IgD-negative memory B cell (primary cell): Measurements from ENCODE around the gene AFG1L. TPM values are rescaled to one million over a fixed set of nuclear protein-coding genes. Genes with fewer than 3 reads are reported as not detected.

Experiments used
- H3K27ac Mint-ChIP-seq, 3 donors: one replicate each; pipeline ENCODE4 v1.8.0; 2020 to 2022; ENCODE audit warnings: mild to moderate bottlenecking in 3 of 3, mixed read lengths in 3 of 3, moderate library complexity in 1 of 3
- H3K27me3 Mint-ChIP-seq: one replicate; pipeline ENCODE4 v1.8.0; 2021; ENCODE audit warnings: mixed read lengths
- H3K36me3 Mint-ChIP-seq: one replicate; pipeline ENCODE4 v1.8.0; 2020; ENCODE audit warnings: mild to moderate bottlenecking, mixed read lengths
- H3K4me1 Mint-ChIP-seq, 3 donors: one replicate each; pipeline ENCODE4 v1.8.0; 2020 to 2022; ENCODE audit warnings: mixed read lengths in 3 of 3, mild to moderate bottlenecking in 1 of 3
- H3K4me3 Mint-ChIP-seq, 4 donors: one replicate each; pipeline ENCODE4 v1.8.0; 2020 to 2022; ENCODE audit warnings: mild to moderate bottlenecking in 4 of 4, mixed read lengths in 4 of 4, moderate library complexity in 3 of 4
- H3K9me3 Mint-ChIP-seq, 3 donors: one replicate each; pipeline ENCODE4 v1.8.0; 2020 to 2021; ENCODE audit warnings: mixed read lengths in 3 of 3, mild to moderate bottlenecking in 1 of 3
- polyA plus RNA-seq: library from polyadenylated mRNA; unstranded; fragments of 300-500 nt; fragmentation: Illumina TruSeq; gene quantifications from one replicate; pipeline ENCODE4 v1.2.3, GENCODE V29; 2021

AFG1L gene
- polyA plus RNA-seq, 1 donor from 2014 or later: 5.7 TPM

GRCh38 chr6:108541843-108542759, 247.2 kb downstream of the AFG1L start:
- peak overlapping the region in 1 of 4 donors; percentile 58 for H3K4me3 Mint-ChIP-seq
- H3K36me3 Mint-ChIP-seq: no peaks in the 10 kb centered on the region
- H3K27ac Mint-ChIP-seq: no peak overlapping the region
- H3K4me1 Mint-ChIP-seq: peaks cover 4 to 11% (median 8%) of the 10 kb centered on the region in 3 donors
- H3K27me3 Mint-ChIP-seq: peaks cover 9% of the 10 kb centered on the region
- H3K9me3 Mint-ChIP-seq: peaks cover 0 to 6% (median 0%) of the 10 kb centered on the region in 3 donors

DNA sequence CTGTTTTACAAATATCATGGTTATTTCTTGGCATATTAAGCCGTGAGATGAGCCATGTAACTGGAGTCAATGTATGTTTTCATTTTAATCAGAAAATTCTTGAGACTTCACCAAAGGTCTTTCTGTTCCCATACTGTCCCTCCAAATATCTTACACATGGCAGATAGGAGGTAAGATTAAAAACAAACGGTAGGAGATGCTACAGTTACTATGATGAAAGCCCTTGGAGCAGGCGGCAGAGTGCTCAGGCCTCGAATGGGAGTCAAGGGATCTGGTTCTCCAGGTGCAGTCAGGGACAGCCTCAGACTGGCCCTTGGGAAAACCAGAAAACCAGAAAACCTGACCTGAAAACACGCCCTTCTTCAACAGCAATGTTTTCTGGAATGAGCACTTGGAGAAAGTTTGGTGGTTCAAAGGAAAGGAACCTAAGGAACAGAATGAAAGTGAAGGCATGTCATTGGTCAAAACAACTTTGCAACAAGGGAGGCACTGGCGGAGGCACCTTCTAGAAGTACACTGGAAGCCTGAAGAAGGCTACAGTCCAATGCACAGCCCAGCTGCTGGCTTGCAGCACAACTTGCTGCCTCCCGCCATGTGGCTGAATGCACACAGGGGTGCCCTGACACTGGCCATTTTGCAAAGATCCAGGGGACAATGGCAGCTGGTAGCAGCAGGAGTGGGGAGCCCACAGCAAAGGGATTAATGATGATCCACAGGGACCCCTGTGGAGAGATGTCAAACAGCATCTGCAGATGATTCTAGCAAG, 248.5 kb downstream of the AFG1L start:
- H3K9me3 Mint-ChIP-seq: peaks cover 0 to 6% (median 0%) of the 10 kb centered on the region in 3 donors
- peaks cover 9% of the 10 kb centered on the region for H3K27me3 Mint-ChIP-seq
- H3K4me1 Mint-ChIP-seq: peaks cover 4 to 11% (median 8%) of the 10 kb centered on the region in 3 donors
- H3K27ac Mint-ChIP-seq: no peak overlapping the region
- no peaks in the 10 kb centered on the region for H3K36me3 Mint-ChIP-seq
- no peak overlapping the region for H3K4me3 Mint-ChIP-seq

DNA sequence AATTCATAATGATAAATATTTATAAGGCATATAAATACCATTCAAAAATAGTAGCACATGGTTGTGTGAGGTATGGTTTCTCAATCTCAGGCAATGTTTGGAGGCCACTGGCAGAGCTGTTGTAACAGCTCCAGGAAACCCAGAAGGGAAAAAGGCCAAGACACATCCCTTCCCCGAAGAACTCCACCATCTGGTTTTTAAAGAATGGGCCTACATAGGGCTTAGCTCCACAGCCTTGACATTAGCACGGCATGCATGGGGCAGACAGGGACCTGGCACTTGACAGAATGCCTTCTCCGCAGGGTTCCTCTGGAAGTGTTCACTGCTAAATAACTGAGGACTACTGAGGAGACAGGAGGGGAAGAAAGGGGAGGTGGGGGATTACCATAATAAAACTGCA, 249.8 kb downstream of the AFG1L start:
- Mint-ChIP-seq H3K27me3 (peaks cover 9% of the 10 kb centered on the region), H3K9me3 (peaks cover 0 to 2% (median 0%) of the 10 kb centered on the region in 3 donors), H3K27ac (no peak overlapping the region), H3K4me3 (no peak overlapping the region), H3K4me1 (peaks cover 4 to 11% (median 8%) of the 10 kb centered on the region in 3 donors), H3K36me3 (no peaks in the 10 kb centered on the region)

DNA sequence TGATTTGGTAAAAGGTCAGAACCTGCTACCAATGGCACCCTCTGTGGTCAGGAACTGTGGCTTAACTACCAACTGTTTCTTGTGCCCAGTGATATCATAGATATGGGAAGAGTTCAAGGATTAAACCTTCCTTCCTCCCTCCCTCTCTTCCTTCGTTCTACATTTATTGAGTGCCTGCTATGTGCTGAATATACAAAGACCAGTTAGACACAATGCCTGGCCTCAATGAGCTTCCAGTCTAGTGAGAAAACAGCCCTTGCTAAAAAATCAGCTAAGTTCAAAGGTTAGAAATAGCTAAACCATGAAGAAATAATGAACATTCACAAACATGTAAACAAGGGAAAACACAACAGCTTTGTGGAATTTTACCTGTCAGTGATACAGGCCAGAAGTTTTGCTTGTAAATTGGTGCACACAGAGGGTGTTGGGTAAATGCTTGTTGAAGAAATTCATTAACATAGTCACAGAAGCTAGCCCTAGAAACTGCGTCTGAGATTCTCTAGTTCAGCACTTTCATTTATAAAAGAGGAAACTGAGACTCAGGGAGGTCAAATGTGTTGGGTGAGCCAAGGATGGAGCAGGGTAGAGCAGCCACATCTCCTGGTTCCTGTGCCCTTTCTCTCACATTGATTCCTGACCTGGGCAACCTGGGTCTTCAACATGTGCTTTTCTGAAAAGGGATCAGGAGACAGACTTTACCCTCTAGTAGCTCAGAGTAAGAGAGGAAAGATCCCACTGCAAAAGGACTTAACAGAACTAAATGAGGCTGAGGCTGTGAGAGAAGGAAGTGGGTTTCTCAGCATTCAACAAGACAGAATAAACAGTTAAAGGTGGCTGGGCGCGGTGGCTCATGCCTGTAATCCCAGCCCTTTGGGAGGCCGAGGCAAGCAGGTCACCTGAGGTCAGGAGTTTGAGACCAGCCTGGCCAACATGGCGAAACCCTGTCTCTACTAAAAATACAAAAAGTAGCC, 251.5 kb downstream of the AFG1L start:
- no peaks in the 10 kb centered on the region for H3K36me3 Mint-ChIP-seq
- peak overlapping the region in 1 of 4 donors; percentile 63 for H3K4me3 Mint-ChIP-seq
- no peak overlapping the region for H3K27ac Mint-ChIP-seq
- no peaks in the 10 kb centered on the region for H3K9me3 Mint-ChIP-seq
- H3K27me3 Mint-ChIP-seq: peaks cover 8% of the 10 kb centered on the region
- peaks cover 4 to 11% (median 8%) of the 10 kb centered on the region in 3 donors for H3K4me1 Mint-ChIP-seq

- Mint-ChIP-seq H3K4me1 (peaks cover 0 to 3% (median 2%) of the 10 kb centered on the region in 3 donors), H3K4me3 (no peak overlapping the region), H3K9me3 (no peaks in the 10 kb centered on the region), H3K36me3 (no peaks in the 10 kb centered on the region), H3K27ac (peak overlapping the region in 1 of 3 donors; percentile 43), H3K27me3 (no peaks in the 10 kb centered on the region)
Measured at GRCh38 chr6:108549241-108549640, 254.4 kb downstream of the AFG1L start.

- Mint-ChIP-seq H3K4me3 (no peak overlapping the region), H3K27me3 (no peaks in the 10 kb centered on the region), H3K9me3 (no peaks in the 10 kb centered on the region), H3K27ac (peak overlapping the region in 1 of 3 donors; percentile 43), H3K4me1 (peaks cover 0 to 3% (median 2%) of the 10 kb centered on the region in 3 donors), H3K36me3 (no peaks in the 10 kb centered on the region)
Measured at GRCh38 chr6:108549741-108550140, 254.9 kb downstream of the AFG1L start.

DNA sequence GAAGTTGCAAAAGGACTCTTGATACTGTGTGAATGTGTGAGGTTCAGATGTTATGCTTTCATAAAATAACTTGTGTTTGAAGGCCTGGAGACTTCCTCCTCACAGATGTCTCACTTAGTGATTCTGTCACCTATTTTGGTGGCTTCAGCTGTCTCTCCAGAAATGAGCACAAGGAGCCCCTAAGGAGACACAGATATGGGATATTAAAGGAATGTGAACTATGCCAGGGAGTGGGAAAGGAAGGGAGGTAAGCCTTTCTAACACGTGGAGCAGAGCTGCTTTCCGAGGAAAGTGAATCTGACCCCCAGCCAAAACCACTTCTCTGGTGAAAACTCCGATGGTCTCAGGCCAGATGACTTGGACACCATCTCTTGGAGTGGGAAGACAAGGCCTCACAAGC, 255.4 kb downstream of the AFG1L start:
- no peak overlapping the region for H3K4me3 Mint-ChIP-seq
- no peaks in the 10 kb centered on the region for H3K9me3 Mint-ChIP-seq
- H3K27ac Mint-ChIP-seq: no peak overlapping the region
- H3K36me3 Mint-ChIP-seq: no peaks in the 10 kb centered on the region
- H3K27me3 Mint-ChIP-seq: no peaks in the 10 kb centered on the region
- peaks cover 0 to 3% (median 2%) of the 10 kb centered on the region in 3 donors for H3K4me1 Mint-ChIP-seq

GRCh38 chr6:108555399-108556052, 260.7 kb downstream of the AFG1L start:
- Mint-ChIP-seq H3K9me3 (no peaks in the 10 kb centered on the region), H3K4me1 (peaks cover 0 to 5% (median 4%) of the 10 kb centered on the region in 3 donors), H3K4me3 (peak overlapping the region in 2 of 4 donors; percentile 11 to 57), H3K36me3 (no peaks in the 10 kb centered on the region), H3K27me3 (peaks cover 3% of the 10 kb centered on the region), H3K27ac (peak overlapping the region in 2 of 3 donors; percentile 11 to 96)

DNA sequence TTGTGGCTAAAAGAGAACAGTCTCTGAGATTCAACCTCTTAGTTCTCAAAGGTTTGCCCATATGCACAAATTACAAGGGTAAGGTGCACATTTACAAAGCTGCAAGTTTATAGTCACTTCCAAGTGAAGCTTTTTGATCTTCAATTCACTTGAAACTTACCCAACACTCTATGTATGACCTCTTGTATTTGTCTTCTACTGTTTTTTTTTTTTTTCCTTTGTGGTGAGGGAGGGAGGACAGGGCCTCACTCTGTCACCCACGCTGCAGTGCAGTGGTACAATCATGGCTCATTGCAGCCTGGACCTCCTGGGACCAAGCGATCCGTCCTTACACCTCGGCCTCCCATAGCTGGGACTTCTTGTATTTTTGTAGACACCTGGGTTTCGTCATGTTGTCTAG, 261.4 kb downstream of the AFG1L start:
- Mint-ChIP-seq H3K36me3 (no peaks in the 10 kb centered on the region), H3K27ac (peak overlapping the region in 2 of 3 donors; percentile 3 to 96)

DNA sequence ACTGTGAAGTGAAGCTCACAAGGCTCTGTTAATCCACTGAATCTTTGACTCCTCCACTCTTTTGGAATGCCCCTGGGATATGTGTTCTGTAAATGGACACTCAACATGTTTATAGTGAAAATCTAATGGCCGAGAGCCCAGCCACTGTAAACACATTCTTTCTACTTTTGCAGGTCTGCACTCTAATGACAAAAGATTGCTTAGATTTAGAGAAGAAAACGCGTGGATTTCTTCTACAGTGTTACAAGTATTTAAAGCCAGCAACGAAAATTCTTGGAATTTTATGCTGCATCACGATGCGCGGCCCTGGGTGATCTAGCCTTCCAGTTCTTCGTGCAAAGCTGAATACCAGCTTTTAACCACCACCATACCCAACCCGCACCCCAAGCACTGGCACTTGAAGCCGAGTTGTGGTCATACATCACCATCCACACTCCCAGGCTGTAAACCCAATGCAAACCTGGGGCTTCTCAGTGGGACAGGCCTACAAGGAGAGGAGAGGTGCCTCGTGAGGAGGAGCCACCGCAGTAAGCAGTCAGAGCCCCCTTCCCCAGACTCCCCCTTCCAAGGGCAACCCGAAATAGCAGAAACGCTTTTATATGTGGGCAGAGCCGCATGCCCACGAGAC, 262.1 kb downstream of the AFG1L start:
- Mint-ChIP-seq H3K4me1 (peaks cover 0 to 5% (median 4%) of the 10 kb centered on the region in 3 donors), H3K27ac (peak overlapping the region in 2 of 3 donors; percentile 53 to 96), H3K27me3 (peaks cover 3% of the 10 kb centered on the region), H3K9me3 (no peaks in the 10 kb centered on the region), H3K4me3 (peak overlapping the region; percentile 88 to 97 (median 95)), H3K36me3 (no peaks in the 10 kb centered on the region)

More for the DNA sequence above, 261.4 kb downstream of the AFG1L start:
- H3K27me3 Mint-ChIP-seq: peaks cover 3% of the 10 kb centered on the region
- H3K4me1 Mint-ChIP-seq: peaks cover 0 to 5% (median 4%) of the 10 kb centered on the region in 3 donors
- H3K4me3 Mint-ChIP-seq: peak overlapping the region in 3 of 4 donors; percentile 27 to 97 (median 93)
- H3K9me3 Mint-ChIP-seq: no peaks in the 10 kb centered on the region

DNA sequence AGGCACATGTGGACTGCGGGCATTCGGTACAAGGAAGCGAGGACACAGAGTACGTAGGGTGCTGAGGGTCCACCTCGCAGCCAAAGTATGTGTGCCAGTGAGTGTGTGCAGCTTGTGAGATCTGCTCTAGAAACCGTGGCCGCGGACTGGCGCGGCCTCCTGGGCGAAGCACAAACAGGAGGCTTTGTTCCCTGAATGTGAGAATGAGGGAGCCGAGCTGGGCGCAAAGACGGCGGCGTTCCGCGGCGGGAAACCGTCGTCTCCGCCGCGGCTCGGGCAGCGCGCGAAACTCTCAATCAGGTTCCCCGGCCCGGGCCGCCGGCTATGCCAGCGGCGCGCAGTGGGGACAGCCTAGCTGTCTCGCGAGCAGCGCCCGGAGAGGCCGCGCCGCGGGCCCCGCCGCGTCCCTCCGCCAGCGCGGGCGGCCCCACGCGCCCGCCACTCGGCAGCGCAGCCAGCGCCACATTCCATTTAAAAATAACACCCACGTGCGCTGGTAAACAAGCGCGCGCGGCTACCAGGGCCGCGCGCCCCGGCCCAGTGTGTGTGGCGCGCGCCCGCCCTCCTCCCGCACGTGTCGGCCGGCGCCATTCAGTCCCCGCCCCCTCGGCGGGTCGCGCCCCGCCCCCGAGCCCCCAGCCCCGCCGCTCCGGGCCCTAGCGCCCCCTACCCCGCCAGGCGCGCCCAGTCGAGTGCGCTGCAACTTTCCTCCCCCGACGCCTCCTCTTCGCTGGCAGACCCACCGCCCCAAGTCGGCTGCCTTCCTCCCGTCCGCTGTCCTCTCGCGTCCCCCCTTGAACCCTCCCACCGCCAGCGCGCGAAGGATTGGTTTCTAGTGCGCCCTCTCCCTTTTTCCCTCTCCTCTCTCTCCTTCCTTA, 262.9 kb downstream of the AFG1L start:
- H3K27me3 Mint-ChIP-seq: peaks cover 3% of the 10 kb centered on the region
- H3K36me3 Mint-ChIP-seq: no peaks in the 10 kb centered on the region
- no peaks in the 10 kb centered on the region for H3K9me3 Mint-ChIP-seq
- peak overlapping the region; percentile 96 to 99 (median 96) for H3K27ac Mint-ChIP-seq
- peak overlapping the region; percentile 93 to 97 (median 96) for H3K4me3 Mint-ChIP-seq
- peaks cover 5 to 12% (median 6%) of the 10 kb centered on the region in 3 donors for H3K4me1 Mint-ChIP-seq

GRCh38 chr6:108558372-108559096, 263.7 kb downstream of the AFG1L start:
- no peaks in the 10 kb centered on the region for H3K36me3 Mint-ChIP-seq
- H3K4me3 Mint-ChIP-seq: peak overlapping the region; percentile 93 to 97 (median 96)
- H3K4me1 Mint-ChIP-seq: peaks cover 10 to 19% (median 12%) of the 10 kb centered on the region in 3 donors
- H3K27ac Mint-ChIP-seq: peak overlapping the region; percentile 96 to 99 (median 96)
- H3K27me3 Mint-ChIP-seq: peaks cover 3% of the 10 kb centered on the region
- no peaks in the 10 kb centered on the region for H3K9me3 Mint-ChIP-seq
